ENCODE data around the gene FERMT3. TPM values are rescaled to one million over a fixed set of nuclear protein-coding genes. Genes with fewer than 3 reads are reported as not detected.

FERMT3 gene
- polyA plus RNA-seq, 3 donors, result 289 to 421 (median 310) TPM

DNA sequence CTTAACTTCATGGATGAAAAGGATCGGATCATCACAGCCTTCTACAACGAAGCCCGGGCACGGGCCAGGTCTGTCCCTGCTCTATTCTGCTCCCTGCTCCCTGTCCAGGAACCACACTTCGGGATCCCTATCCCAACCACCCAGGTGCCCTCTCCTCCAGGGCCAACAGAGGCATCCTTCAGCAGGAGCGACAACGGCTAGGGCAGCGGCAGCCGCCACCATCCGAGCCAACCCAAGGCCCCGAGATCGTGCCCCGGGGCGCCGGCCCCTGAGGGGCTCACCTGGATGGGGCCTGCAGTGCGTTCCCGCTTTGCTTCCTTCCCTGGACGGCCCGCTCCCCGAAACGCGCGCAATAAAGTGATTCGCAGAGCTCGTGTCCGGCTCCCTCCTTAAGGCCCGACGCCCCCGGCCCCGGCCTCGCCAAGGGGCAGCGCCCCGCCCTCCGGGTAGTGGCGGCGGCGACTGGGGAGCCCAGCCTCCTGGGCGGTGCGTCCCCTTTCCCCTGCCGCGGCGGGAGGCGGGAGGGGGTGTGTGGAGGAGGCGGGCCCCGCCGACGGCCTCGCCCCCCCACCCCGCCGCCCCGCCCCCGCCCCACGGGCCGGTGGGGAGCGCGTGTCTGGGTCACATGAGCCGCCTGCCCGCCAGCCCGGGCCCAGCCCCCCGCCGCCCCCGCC, 27.5 kb downstream of the FERMT3 start, which contains the start of gene VEGFB:
TSS of gene VEGFB (plus strand) at position 672 of the 674 bp plus-strand sequence. CDS start 250 bp downstream, outside the sequence.
- H2AFZ ChIP-seq (ENCODE audit: insufficient read depth, low read depth, low read length, poor library complexity, severe bottlenecking), result peak within 1 kb of the TSS; percentile 61
- peak within 1 kb of the TSS; percentile 54 for H3K9ac ChIP-seq (ENCODE audit: insufficient read depth, low read length, poor library complexity, severe bottlenecking)

DNA sequence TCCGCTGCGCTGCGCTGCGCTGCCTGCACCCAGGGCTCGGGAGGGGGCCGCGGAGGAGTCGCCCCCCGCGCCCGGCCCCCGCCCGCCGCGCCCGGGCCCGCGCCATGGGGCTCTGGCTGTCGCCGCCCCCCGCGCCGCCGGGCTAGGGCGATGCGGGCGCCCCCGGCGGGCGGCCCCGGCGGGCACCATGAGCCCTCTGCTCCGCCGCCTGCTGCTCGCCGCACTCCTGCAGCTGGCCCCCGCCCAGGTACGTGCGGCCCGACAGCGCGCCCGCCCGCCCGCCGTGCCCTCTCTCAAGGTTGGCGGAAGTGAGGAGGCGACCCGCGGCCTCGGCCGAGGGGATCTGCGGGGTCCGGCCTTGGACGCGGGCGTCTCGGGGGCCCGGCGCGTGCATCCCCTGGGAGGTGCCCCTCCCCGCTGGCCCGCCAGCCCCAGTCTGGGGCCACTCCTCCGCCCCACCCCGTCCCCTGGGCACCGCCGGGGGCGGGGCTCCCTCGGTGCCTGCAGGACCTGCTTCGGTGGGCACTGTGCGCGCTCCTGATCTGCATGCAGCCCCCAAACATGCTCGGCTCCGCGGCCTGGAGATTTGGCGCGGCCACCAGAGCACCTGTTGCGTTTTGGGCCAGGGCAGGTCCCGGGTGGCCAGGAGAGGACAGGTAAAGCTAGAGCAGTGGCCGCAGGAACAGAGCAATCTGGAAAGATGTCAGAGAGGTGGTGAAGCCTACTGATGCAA, 28.3 kb downstream of the FERMT3 start:
- Mint-ChIP-seq H3K36me3 (peaks cover 16 to 24% of the 10 kb centered on the region in 2 donors), H3K27ac (peak overlapping the region in 1 of 7 donors; percentile 25), H3K9me3 (peaks cover 0 to 8% (median 2%) of the 10 kb centered on the region in 7 donors), H3K4me3 (peak overlapping the region; percentile 77 to 85), H3K4me1 (peaks cover 52% of the 10 kb centered on the region), H3K27me3 (ENCODE audit: low read depth in 3 of 3) (peaks cover 11 to 21% (median 20%) of the 10 kb centered on the region in 3 donors)
- H3K36me3 ChIP-seq (replicated peaks in 1 of 2; ENCODE audit: control insufficient read depth in 1 of 2, insufficient read depth in 2 of 2, low read length in 2 of 2), result no peaks in the 10 kb centered on the region
- WGBS (ENCODE audit: insufficient coverage), result 1% methylated on average over 72 of the region's 80 CpGs
- peaks cover 0 to 7% of the 10 kb centered on the region in 2 donors for H3K27me3 ChIP-seq (ENCODE audit: control insufficient read depth in 2 of 2, insufficient read depth in 2 of 2, low read length in 2 of 2)
- H3K4me1 ChIP-seq (ENCODE audit: control insufficient read depth in 1 of 2, insufficient read depth in 2 of 2, low read length in 2 of 2), result peaks cover 53 to 74% of the 10 kb centered on the region in 2 donors
- no peaks in the 10 kb centered on the region for H4K20me1 ChIP-seq (ENCODE audit: insufficient read depth, low read length)
- no peak overlapping the region for H3K27ac ChIP-seq (ENCODE audit: low read depth in 1 of 2, low read length in 2 of 2)
- H3K9me3 ChIP-seq (replicated peaks in 1 of 2; ENCODE audit: control insufficient read depth in 1 of 2, insufficient read depth in 1 of 2, low read length in 2 of 2), result no peaks in the 10 kb centered on the region
- H2AFZ ChIP-seq (ENCODE audit: insufficient read depth, low read depth, low read length, poor library complexity, severe bottlenecking), result peak overlapping the region; percentile 61
- H3K4me2 ChIP-seq (replicated peaks; ENCODE audit: extremely low read depth, low read length, poor library complexity, severe bottlenecking), result peak overlapping the region; percentile 84
- H3K4me3 ChIP-seq (replicated peaks in 1 of 3; ENCODE audit: low read depth in 2 of 3, low read length in 3 of 3), result peak overlapping the region in 2 of 3 experiments; percentile 20 to 75
- peak overlapping the region; percentile 54 for H3K9ac ChIP-seq (ENCODE audit: insufficient read depth, low read length, poor library complexity, severe bottlenecking)
- peak in 1 of 3 donors; percentile 13 for DNase-seq
- intact Hi-C loops (cut with micrococcal nuclease), result no loop called here
- H3K79me2 ChIP-seq (ENCODE audit: insufficient read depth, low read length), result no peaks in the 10 kb centered on the region
- TF ChIP-seq, protein P1, sequence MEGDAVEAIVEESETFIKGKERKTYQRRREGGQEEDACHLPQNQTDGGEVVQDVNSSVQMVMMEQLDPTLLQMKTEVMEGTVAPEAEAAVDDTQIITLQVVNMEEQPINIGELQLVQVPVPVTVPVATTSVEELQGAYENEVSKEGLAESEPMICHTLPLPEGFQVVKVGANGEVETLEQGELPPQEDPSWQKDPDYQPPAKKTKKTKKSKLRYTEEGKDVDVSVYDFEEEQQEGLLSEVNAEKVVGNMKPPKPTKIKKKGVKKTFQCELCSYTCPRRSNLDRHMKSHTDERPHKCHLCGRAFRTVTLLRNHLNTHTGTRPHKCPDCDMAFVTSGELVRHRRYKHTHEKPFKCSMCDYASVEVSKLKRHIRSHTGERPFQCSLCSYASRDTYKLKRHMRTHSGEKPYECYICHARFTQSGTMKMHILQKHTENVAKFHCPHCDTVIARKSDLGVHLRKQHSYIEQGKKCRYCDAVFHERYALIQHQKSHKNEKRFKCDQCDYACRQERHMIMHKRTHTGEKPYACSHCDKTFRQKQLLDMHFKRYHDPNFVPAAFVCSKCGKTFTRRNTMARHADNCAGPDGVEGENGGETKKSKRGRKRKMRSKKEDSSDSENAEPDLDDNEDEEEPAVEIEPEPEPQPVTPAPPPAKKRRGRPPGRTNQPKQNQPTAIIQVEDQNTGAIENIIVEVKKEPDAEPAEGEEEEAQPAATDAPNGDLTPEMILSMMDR (IDR thresholded peaks at IDR 0.05), result no peak

More for the DNA sequence above, 27.5 kb downstream of the FERMT3 start, which contains the start of gene VEGFB:
- TF ChIP-seq, protein P1 (IDR thresholded peaks at IDR 0.05), result no peak
- Histone ChIP-seq H4K20me1 (ENCODE audit: insufficient read depth, low read length) (no peaks in the 10 kb centered on the region), H3K36me3 (replicated peaks in 1 of 2; ENCODE audit: control insufficient read depth in 1 of 2, insufficient read depth in 2 of 2, low read length in 2 of 2) (no peaks in the 10 kb centered on the region), H3K79me2 (ENCODE audit: insufficient read depth, low read length) (peaks cover 5% of the 10 kb centered on the region), H3K27ac (ENCODE audit: low read depth in 1 of 2, low read length in 2 of 2) (no peak within 1 kb of the TSS), H3K4me2 (replicated peaks; ENCODE audit: extremely low read depth, low read length, poor library complexity, severe bottlenecking) (peak within 1 kb of the TSS; percentile 84), H3K4me3 (replicated peaks in 1 of 3; ENCODE audit: low read depth in 2 of 3, low read length in 3 of 3) (peak within 1 kb of the TSS in 2 of 3 experiments; percentile 20 to 75), H3K27me3 (ENCODE audit: control insufficient read depth in 2 of 2, insufficient read depth in 2 of 2, low read length in 2 of 2) (peaks cover 0 to 7% of the 10 kb centered on the region in 2 donors), H3K4me1 (ENCODE audit: control insufficient read depth in 1 of 2, insufficient read depth in 2 of 2, low read length in 2 of 2) (peaks cover 53 to 74% of the 10 kb centered on the region in 2 donors), H3K9me3 (replicated peaks in 1 of 2; ENCODE audit: control insufficient read depth in 1 of 2, insufficient read depth in 1 of 2, low read length in 2 of 2) (no peaks in the 10 kb centered on the region)
- peaks cover 0 to 8% (median 2%) of the 10 kb centered on the region in 7 donors for H3K9me3 Mint-ChIP-seq
- intact Hi-C loops (cut with micrococcal nuclease), result no loop called here
- H3K4me3 Mint-ChIP-seq, result peak within 1 kb of the TSS; percentile 77 to 85
- peaks cover 51% of the 10 kb centered on the region for H3K4me1 Mint-ChIP-seq
- peak; percentile 19 to 35 (median 29) for DNase-seq
- H3K27ac Mint-ChIP-seq, result peak within 1 kb of the TSS in 3 of 7 donors; percentile 25 to 45 (median 26)
- peaks cover 11 to 21% (median 16%) of the 10 kb centered on the region in 3 donors for H3K27me3 Mint-ChIP-seq (ENCODE audit: low read depth in 3 of 3)
- WGBS (ENCODE audit: insufficient coverage), result 10% methylated on average over 41 of the region's 62 CpGs
- H3K36me3 Mint-ChIP-seq, result peaks cover 14 to 29% of the 10 kb centered on the region in 2 donors

Data from CD14-positive monocyte (primary cell).